ENCODE results near the gene PTF1A. TPM values are rescaled to one million over a fixed set of nuclear protein-coding genes. Genes with fewer than 3 reads are reported as not detected.

PTF1A gene
- total RNA-seq, 1 donor from 2014 or later = not detected

GRCh38 chr10:23199768-23200511 lies 7.8 kb downstream of the PTF1A start:
- no peaks in the 10 kb centered on the region for H3K4me1 Mint-ChIP-seq (ENCODE audit: unreplicated experiment)
- no peak overlapping the region for H3K4me3 Mint-ChIP-seq (ENCODE audit: unreplicated experiment)
- H3K9me3 Mint-ChIP-seq (ENCODE audit: unreplicated experiment) = no peaks in the 10 kb centered on the region
- peaks cover 55% of the 10 kb centered on the region for H3K27me3 Mint-ChIP-seq (ENCODE audit: unreplicated experiment)
- no peaks in the 10 kb centered on the region for H3K36me3 Mint-ChIP-seq (ENCODE audit: unreplicated experiment)
- TF ChIP-seq, protein P1, sequence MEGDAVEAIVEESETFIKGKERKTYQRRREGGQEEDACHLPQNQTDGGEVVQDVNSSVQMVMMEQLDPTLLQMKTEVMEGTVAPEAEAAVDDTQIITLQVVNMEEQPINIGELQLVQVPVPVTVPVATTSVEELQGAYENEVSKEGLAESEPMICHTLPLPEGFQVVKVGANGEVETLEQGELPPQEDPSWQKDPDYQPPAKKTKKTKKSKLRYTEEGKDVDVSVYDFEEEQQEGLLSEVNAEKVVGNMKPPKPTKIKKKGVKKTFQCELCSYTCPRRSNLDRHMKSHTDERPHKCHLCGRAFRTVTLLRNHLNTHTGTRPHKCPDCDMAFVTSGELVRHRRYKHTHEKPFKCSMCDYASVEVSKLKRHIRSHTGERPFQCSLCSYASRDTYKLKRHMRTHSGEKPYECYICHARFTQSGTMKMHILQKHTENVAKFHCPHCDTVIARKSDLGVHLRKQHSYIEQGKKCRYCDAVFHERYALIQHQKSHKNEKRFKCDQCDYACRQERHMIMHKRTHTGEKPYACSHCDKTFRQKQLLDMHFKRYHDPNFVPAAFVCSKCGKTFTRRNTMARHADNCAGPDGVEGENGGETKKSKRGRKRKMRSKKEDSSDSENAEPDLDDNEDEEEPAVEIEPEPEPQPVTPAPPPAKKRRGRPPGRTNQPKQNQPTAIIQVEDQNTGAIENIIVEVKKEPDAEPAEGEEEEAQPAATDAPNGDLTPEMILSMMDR (IDR thresholded peaks at IDR 0.05) = no peak
- no peak overlapping the region for H3K27ac Mint-ChIP-seq (ENCODE audit: unreplicated experiment)
- DNase-seq (ENCODE audit: extremely low spot score, unreplicated experiment) = no peak

- H3K27ac Mint-ChIP-seq (ENCODE audit: unreplicated experiment) = no peak overlapping the region
- TF ChIP-seq, protein P1 (IDR thresholded peaks at IDR 0.05) = no peak
- no peaks in the 10 kb centered on the region for H3K9me3 Mint-ChIP-seq (ENCODE audit: unreplicated experiment)
- no peak for DNase-seq (ENCODE audit: extremely low spot score, unreplicated experiment)
- H3K4me1 Mint-ChIP-seq (ENCODE audit: unreplicated experiment) = no peaks in the 10 kb centered on the region
- peaks cover 53% of the 10 kb centered on the region for H3K27me3 Mint-ChIP-seq (ENCODE audit: unreplicated experiment)
- no peaks in the 10 kb centered on the region for H3K36me3 Mint-ChIP-seq (ENCODE audit: unreplicated experiment)
- no peak overlapping the region for H3K4me3 Mint-ChIP-seq (ENCODE audit: unreplicated experiment)
Observed at GRCh38 chr10:23200586-23200985, 8.5 kb downstream of the PTF1A start.

DNA sequence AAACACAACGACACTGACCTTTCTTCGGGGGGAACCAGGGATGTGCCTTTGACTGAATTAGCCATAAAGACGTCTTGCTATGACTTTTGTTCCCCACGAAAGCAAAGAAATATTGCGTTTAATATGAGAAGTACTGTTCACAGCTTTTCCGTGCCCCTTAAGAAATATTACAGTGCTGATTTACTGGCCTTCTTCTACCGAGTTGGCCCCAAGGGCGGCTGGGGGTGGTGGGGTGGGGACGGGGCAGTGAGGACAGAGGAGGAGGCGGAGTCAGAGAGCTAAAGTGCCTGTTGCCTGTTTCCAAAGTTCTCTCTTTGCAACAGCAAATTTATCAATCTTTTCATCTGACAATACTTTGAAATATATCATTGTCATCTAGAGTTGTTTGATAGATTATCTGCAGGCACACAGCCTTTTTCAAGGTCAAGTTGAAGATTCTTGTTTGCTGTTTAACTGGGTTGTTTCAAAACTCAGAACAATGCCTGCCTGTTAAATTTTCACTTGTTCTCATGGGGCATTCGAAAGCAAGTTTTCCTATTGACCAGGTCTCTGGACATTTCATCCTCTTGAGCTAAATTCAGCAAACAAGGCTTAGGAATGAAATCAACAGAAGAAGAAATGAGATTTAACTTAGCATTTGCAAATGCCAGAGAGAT lies 9.0 kb downstream of the PTF1A start:
- no peak overlapping the region for H3K27ac Mint-ChIP-seq (ENCODE audit: unreplicated experiment)
- DNase-seq (ENCODE audit: extremely low spot score, unreplicated experiment) = no peak
- H3K9me3 Mint-ChIP-seq (ENCODE audit: unreplicated experiment) = no peaks in the 10 kb centered on the region
- H3K4me1 Mint-ChIP-seq (ENCODE audit: unreplicated experiment) = no peaks in the 10 kb centered on the region
- TF ChIP-seq, protein P1 (IDR thresholded peaks at IDR 0.05) = no peak
- H3K27me3 Mint-ChIP-seq (ENCODE audit: unreplicated experiment) = peaks cover 50% of the 10 kb centered on the region
- H3K36me3 Mint-ChIP-seq (ENCODE audit: unreplicated experiment) = no peaks in the 10 kb centered on the region
- no peak overlapping the region for H3K4me3 Mint-ChIP-seq (ENCODE audit: unreplicated experiment)

DNA sequence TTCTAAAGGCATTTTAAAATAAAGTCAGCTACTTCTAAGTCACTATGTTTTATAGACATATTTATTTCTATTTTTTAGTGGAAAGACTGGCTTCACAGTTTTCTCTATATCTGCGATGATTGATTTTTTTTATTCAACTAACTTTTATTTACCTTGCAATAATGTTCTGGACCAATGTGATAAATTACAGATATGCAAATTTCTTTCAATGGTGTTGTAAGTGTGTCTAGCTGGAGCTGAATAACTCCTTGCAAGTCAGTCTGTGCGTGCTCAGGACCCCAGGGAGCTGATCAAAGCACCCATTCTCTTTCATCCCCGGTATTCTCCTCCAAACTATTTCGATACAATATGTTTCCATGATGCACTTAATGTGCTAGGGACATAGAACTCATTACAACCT lies 9.7 kb downstream of the PTF1A start:
- no peak overlapping the region for H3K4me3 Mint-ChIP-seq (ENCODE audit: unreplicated experiment)

GRCh38 chr10:23202779-23203178 lies 10.7 kb downstream of the PTF1A start:
- H3K36me3 Mint-ChIP-seq (ENCODE audit: unreplicated experiment) = no peaks in the 10 kb centered on the region
- H3K27ac Mint-ChIP-seq (ENCODE audit: unreplicated experiment) = no peak overlapping the region
- no peaks in the 10 kb centered on the region for H3K4me1 Mint-ChIP-seq (ENCODE audit: unreplicated experiment)
- no peak overlapping the region for H3K4me3 Mint-ChIP-seq (ENCODE audit: unreplicated experiment)
- H3K9me3 Mint-ChIP-seq (ENCODE audit: unreplicated experiment) = no peaks in the 10 kb centered on the region
- no peak for DNase-seq (ENCODE audit: extremely low spot score, unreplicated experiment)
- TF ChIP-seq, protein P1 (IDR thresholded peaks at IDR 0.05) = no peak
- H3K27me3 Mint-ChIP-seq (ENCODE audit: unreplicated experiment) = peaks cover 44% of the 10 kb centered on the region

More for the DNA sequence above, 9.7 kb downstream of the PTF1A start:
- TF ChIP-seq, protein P1 (IDR thresholded peaks at IDR 0.05) = no peak
- Mint-ChIP-seq H3K4me1 (ENCODE audit: unreplicated experiment) (no peaks in the 10 kb centered on the region), H3K36me3 (ENCODE audit: unreplicated experiment) (no peaks in the 10 kb centered on the region), H3K27me3 (ENCODE audit: unreplicated experiment) (peaks cover 46% of the 10 kb centered on the region), H3K9me3 (ENCODE audit: unreplicated experiment) (no peaks in the 10 kb centered on the region), H3K27ac (ENCODE audit: unreplicated experiment) (no peak overlapping the region)
- DNase-seq (ENCODE audit: extremely low spot score, unreplicated experiment) = no peak

All from osteocyte (in vitro differentiated cells).